Right atrium auricular region (tissue), 2 donors: Measurements from ENCODE around the gene PSMB9. TPM values are rescaled to one million over a fixed set of nuclear protein-coding genes. Genes with fewer than 3 reads are reported as not detected.
"Not testable (repeated sequence)": the region's sequence is repeated elsewhere in the genome, so short reads cannot be mapped to it uniquely, and the experiment has no call there.

Experiments
- DNase-seq: peaks from one replicate; pipeline ENCODE4 v3.0.0-alpha.2; 2019; ENCODE audit warnings: low spot score
- H3K27ac ChIP-seq, 2 donors: fragments of 200-600 bp; sonication (generic); 1 replicate in 1 of 2; 2 replicates in 1 of 2; pipeline ENCODE4 v1.5.1; 2016 to 2019
- H3K27me3 ChIP-seq, 2 donors: fragments of 200-600 bp; sonication (generic); one replicate each; pipeline versions ENCODE4 v1.5.1 to v1.6.0; 2017 to 2019
- H3K36me3 ChIP-seq: fragments of 200-600 bp; sonication (generic); one replicate; pipeline ENCODE4 v1.5.1; 2016
- H3K4me1 ChIP-seq, 2 donors: fragments of 200-600 bp; sonication (generic); one replicate each; pipeline versions ENCODE4 v1.5.1 to v1.6.0; 2017 to 2019
- H3K4me3 ChIP-seq, 2 donors: fragments of 200-600 bp; sonication (generic); 1 replicate in 1 of 2; 2 replicates in 1 of 2; pipeline ENCODE4 v1.5.1; 2017 to 2019; ENCODE audit warnings: mild to moderate bottlenecking in 1 of 2, moderate library complexity in 1 of 2
- H3K9me3 ChIP-seq, 2 donors: fragments of 200-600 bp; sonication (generic); one replicate each; pipeline ENCODE4 v1.5.1; 2019
- CTCF ChIP-seq, 2 donors: fragments of 200-600 bp; sonication (generic); IDR thresholded peaks; one replicate each; pipeline ENCODE4 v1.5.1; 2019; ENCODE audit warnings: antibody characterized with exemption in 2 of 2
- total RNA-seq, 2 donors: library from RNA; depleted of rRNA; stranded (reverse); fragments of >200 nt; gene quantifications; one replicate each; pipeline ENCODE4 v1.1.0, GENCODE V29; 2016

PSMB9 gene
- total RNA-seq, 2 donors from 2014 or later: 10.9 to 17.6 TPM

GRCh38 chr6:32867022-32867477 lies 13.1 kb downstream of the PSMB9 start:
- H3K27me3 ChIP-seq: no peaks in the 10 kb centered on the region
- TF ChIP-seq CTCF (IDR thresholded peaks at IDR 0.05): no peak
- DNase-seq: no peak
- H3K27ac ChIP-seq: no peak overlapping the region
- no peaks in the 10 kb centered on the region for H3K4me1 ChIP-seq
- H3K36me3 ChIP-seq: no peaks in the 10 kb centered on the region
- H3K4me3 ChIP-seq: no peak overlapping the region
- no peaks in the 10 kb centered on the region for H3K9me3 ChIP-seq

DNA sequence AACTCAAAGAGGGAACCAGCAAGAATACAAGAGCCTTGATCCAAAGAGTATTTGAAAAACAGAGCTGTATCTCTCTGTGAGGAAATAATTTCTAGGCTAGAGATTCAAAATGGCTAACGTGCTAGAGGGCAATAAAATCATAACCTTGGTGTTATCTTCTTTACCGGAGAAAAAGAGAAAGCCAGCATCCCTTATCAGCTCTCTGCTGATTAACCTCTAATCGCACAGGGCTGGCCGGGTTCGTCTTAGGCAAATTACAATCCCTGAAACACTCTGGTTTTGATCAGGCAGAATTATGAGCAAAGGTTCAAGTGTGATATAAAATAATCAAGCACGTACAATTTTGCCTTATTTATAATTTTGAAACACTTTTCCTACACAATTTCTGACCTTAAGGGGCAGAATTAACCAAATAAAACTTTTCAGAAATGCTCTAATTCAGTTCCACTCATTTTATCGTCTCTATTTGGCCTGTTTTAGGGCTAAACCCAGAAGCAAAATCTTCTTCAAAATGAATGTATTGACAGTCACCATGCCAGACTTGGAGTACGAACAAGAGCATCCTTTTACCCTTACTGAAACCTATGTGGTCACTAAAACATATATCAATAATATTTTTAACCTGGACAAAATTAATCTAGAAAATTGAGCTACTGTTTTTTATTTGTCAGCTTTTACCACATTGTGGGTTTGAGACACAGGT lies 13.7 kb downstream of the PSMB9 start:
- Histone ChIP-seq H3K4me3 (no peak overlapping the region), H3K9me3 (peaks cover 0 to 5% of the 10 kb centered on the region in 2 donors), H3K27me3 (no peaks in the 10 kb centered on the region), H3K36me3 (no peaks in the 10 kb centered on the region), H3K4me1 (no peaks in the 10 kb centered on the region), H3K27ac (no peak overlapping the region)
- DNase-seq: no peak
- TF ChIP-seq CTCF (IDR thresholded peaks at IDR 0.05): no peak

- Histone ChIP-seq H3K27me3 (no peaks in the 10 kb centered on the region), H3K36me3 (no peaks in the 10 kb centered on the region), H3K9me3 (peaks cover 0 to 8% of the 10 kb centered on the region in 2 donors), H3K27ac (no peak overlapping the region), H3K4me3 (no peak overlapping the region), H3K4me1 (no peaks in the 10 kb centered on the region)
- TF ChIP-seq CTCF (IDR thresholded peaks at IDR 0.05): peak; percentile 87 to 93
- peak; percentile 81 for DNase-seq
These were observed 14.3 kb downstream of the PSMB9 start for GRCh38 chr6:32868257-32868788.

DNA sequence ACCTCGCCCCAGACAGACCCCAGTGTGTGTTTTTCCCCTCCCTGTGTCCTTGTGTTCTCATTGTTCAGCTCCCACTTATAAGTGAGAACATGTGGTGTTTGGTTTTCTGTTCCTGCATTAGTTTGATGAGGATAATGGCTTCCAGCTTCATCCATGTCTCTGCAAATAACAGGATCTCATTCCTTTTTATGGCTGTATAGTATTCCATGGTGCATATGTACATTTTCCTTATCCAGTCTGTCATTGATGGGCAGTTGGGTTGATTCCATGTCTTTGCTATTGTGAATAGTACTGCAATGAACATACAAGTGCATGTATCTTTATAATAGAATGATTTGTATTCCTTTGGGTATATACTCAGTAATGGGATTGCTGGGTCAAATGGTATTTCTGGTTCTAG lies 20.0 kb downstream of the PSMB9 start:
- H3K36me3 ChIP-seq, H3K27ac ChIP-seq, H3K27me3 ChIP-seq, H3K9me3 ChIP-seq, H3K4me1 ChIP-seq, DNase-seq, H3K4me3 ChIP-seq: not testable (repeated sequence)

- Histone ChIP-seq H3K4me1 (no peaks in the 10 kb centered on the region), H3K27me3 (no peaks in the 10 kb centered on the region), H3K4me3 (no peak overlapping the region), H3K27ac (no peak overlapping the region), H3K36me3 (no peaks in the 10 kb centered on the region), H3K9me3 (peaks cover 0 to 8% of the 10 kb centered on the region in 2 donors)
- TF ChIP-seq CTCF (IDR thresholded peaks at IDR 0.05): no peak
- no peak for DNase-seq
These were observed 22.6 kb downstream of the PSMB9 start for GRCh38 chr6:32876603-32877002.

DNA sequence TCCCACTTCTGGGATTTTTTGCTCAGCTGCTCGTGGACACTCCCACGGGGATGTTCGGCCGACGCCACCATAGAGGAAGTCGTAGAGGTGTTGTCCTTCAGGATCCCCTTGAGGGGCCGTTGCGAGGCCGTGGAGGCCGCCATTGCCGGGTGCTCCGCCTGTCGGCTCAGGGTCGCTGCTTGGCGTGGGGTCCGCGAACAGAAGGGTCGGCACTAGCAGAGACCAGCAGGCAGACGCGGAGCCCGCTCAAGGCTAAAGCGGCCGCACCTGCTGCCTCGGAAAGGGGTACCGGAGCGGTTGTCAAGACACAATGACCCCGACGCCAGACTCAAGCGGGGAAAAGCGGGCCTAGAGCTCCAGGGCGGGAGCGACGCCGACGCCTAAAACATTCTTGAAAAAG lies 25.7 kb downstream of the PSMB9 start:
- Histone ChIP-seq H3K27me3 (no peaks in the 10 kb centered on the region), H3K9me3 (no peaks in the 10 kb centered on the region), H3K4me1 (no peaks in the 10 kb centered on the region), H3K27ac (no peak overlapping the region), H3K4me3 (no peak overlapping the region), H3K36me3 (no peaks in the 10 kb centered on the region)
- TF ChIP-seq CTCF (IDR thresholded peaks at IDR 0.05): no peak
- no peak for DNase-seq

- not testable (repeated sequence) for H3K27me3 ChIP-seq, H3K4me3 ChIP-seq, DNase-seq, H3K36me3 ChIP-seq, H3K27ac ChIP-seq, H3K4me1 ChIP-seq, H3K9me3 ChIP-seq
These were observed 27.0 kb downstream of the PSMB9 start for GRCh38 chr6:32880962-32881361.
